HG02870 (cell line): ENCODE data around the gene TMEM165.

Experiments used
- ATAC-seq: cut with Tn5 transposase; IDR thresholded peaks from one replicate; pipeline ENCODE4 v1.9.1; 2021; ENCODE audit warnings: mild to moderate bottlenecking, moderate library complexity; ENCODE audit not compliant: unreplicated experiment

Gene TMEM165

DNA sequence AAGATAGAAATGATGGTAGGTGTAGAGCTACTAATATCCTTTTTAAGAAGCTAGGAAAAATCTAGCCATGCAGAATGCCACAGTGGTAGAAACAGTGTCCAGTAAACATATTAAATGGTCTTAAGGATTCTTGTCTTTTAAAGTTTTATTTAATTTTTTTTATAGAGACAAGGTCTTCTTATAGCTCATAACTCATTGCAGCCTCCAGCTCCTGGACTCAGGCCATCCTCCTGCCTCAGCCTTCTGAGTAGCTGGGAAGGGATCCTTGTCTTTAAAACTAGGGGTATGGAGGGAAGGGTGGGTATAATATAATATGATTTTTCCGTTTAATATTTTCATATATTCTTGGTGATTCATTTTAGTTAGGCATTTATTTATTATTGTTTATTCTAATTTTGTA lies 3.8 kb downstream of the TMEM165 start:
- no peak for ATAC-seq

GRCh38 chr4:55405073-55405472 lies 9.3 kb downstream of the TMEM165 start:
- no peak for ATAC-seq

- ATAC-seq = no peak
Measured at GRCh38 chr4:55406545-55406944, 10.8 kb downstream of the TMEM165 start.

DNA sequence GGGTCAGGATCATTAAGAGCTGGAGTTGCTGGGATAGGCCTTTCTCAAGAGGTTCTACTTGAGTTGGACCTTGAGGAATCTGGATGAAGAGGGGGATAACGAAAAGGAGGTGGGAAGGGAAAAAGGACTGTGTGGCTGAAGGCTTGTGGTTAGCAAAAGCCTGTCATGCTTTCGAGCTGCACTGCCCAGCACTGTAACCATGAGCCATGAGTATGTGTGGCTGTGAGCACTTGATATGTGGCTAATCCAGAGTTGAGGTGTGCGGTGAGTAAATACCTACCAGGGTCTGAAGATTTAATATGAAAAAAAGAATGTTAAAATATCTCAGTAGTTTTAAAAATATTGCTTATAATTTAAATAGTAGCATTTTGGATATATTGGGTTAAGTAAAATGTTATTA lies 11.4 kb downstream of the TMEM165 start:
- no peak for ATAC-seq

DNA sequence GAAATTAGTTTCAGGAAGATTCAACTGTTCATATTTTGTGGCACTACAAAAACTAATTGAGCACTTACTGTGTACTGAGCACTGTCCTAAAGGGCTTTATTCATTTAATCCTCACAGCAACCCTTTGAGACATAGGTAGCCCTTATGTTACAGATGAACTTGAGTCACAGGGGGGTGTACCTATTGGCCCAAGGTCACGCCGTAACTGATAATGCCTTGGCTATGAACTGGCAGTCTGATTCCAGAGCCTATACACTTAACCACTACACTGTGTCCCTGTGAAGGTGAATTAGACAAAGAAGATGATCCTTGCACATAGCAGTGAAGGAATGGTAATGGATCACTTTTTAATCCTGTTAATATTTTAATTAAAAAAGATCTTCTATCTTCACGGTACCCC lies 12.0 kb downstream of the TMEM165 start:
- ATAC-seq = no peak

DNA sequence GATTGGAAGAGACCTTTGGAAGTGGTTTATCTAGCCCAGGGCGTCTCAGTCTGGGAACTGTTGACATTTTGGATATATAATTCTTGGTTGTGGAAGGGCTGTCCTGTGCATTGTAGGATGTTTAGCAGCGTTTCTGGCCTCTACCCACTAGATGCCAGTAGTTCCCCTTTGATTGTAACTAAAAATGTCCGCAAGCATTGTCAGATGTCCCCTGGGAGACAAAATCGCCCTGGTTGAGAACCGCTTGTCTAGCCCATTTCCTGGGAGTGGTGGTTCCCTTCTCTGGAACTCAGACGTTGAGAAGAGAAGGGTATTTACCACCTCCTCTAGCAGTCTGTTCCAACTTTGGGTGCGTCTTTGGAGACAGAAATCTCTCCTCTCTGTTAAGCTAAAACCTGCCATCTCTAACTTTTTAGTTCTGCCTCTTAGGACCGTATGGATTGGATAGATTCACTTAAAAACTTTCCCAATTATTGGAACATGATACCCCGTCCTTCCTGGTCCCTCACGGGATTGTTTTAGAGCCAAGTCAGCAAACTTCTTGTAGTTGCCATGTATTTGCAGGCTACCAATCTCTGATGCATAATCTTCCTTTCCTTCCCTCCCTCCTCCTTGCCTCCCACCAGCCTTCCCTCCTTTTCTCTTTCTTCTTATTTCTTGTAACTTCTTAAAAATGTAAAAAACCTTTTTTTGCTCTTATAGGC lies 13.9 kb downstream of the TMEM165 start:
- peak; percentile 78 for ATAC-seq

DNA sequence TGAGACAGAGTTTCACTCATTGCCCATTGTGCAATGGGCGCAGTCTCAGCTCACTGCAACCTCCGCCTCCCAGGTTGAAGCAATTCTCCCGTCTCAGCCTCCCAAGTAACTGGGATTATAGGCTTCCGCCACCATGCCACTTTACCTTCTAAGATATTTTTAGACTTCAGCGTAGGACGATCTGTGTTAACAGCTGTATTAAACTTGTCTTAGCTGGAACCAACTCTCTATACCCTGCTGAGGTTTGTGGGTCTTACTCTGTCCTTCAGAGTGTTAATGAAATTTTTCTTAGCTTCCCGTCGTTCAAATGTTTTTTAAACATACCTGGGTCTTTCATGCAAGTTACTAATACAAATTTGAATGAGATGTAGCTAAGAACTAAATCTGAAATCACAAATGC lies 14.7 kb downstream of the TMEM165 start:
- ATAC-seq = no peak

GRCh38 chr4:55411621-55412020 lies 15.9 kb downstream of the TMEM165 start:
- ATAC-seq = no peak

DNA sequence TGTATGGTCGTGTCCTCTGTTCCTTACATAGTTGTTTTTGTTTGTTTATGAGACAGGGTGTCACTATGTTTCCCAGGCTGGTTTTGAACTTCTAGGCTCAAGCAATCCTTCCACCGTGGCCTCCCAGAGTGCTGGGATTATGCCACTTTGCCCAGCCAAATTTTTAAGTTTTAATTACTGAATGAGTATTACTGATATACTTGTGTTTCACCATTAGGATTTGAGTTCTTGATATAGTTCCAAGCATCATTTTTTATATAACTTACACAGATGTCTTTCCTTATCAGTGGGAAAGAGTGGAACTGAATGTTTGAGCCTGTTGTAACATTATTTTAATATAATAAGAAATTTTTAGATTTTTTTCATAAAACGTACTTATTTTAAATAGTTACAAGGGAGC lies 20.4 kb downstream of the TMEM165 start:
- no peak for ATAC-seq

GRCh38 chr4:55424791-55425190 lies 29.0 kb downstream of the TMEM165 start:
- no peak for ATAC-seq

DNA sequence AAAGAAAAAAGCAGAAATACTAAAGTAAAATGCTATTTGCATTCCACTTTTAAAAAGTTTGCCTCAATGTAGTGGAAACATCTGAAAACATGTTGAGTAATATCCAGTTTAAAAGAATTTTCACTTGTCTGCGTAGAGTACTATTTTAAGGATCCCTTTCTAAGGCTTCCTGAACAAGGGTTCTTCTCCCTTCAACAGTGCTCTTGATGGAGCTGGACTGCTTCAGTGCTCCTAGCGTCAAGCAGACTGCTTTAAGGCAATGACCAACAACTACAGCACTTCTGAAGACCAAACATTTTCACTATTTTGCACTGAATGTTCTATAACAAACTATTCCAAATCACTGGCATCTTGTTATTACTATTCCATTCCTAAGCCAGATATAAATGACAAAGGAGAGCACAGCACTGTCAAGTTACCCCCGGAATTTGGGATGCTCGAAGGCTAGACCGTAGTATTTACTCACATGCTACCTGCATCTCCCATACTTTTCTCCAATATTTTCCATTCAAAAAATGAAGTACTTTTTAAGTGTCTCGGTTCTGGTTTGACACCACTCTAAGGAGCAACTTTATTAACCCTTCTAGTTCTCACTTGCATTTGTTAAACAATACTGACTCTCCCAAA lies 36.1 kb downstream of the TMEM165 start:
- ATAC-seq = no peak

- ATAC-seq = peak; percentile 72
Measured at GRCh38 chr4:55435141-55435841, 39.5 kb downstream of the TMEM165 start.

DNA sequence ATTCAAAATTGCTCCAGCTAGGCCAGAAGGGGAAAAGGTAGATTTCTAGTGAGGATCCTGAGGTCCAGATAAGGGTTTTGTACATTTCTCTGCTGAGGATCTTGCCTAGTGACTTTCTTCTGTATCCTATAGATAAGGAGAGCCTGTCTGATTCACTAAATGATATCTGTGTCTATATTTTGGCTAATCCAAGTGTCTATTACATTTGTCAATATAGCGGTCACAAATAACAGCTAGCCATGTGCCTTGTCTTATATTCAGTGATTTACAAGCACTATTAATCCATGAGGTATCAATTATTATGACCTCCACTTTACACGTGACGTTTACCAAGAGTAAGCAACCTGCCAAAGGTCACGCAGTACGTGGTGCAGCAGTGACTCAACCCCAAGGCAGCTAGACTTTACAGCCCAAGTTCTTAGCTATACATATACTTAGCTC lies 41.6 kb downstream of the TMEM165 start:
- no peak for ATAC-seq

- no peak for ATAC-seq
Measured at GRCh38 chr4:55437823-55438222, 42.1 kb downstream of the TMEM165 start.

DNA sequence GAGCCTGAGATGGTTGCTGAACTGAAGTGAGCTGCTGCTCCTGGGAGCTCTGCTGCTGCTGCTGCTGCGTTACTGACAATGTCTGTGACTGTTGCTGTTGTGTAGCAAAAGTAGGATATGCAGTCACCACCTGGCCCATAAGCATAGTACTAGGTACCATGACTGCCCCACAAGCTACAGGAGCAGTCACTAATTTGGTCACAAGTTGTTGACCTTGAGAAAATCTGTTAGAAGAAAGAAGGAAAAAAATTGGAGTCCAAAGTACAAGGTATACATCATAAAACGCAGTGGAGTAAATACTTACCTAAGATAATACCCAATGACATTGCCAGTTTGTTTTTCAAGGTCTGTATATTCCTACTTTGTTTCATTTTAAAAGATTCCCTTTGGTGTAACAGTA lies 42.6 kb downstream of the TMEM165 start:
- ATAC-seq = no peak

- ATAC-seq = no peak
Measured at GRCh38 chr4:55439023-55439422, 43.3 kb downstream of the TMEM165 start.

DNA sequence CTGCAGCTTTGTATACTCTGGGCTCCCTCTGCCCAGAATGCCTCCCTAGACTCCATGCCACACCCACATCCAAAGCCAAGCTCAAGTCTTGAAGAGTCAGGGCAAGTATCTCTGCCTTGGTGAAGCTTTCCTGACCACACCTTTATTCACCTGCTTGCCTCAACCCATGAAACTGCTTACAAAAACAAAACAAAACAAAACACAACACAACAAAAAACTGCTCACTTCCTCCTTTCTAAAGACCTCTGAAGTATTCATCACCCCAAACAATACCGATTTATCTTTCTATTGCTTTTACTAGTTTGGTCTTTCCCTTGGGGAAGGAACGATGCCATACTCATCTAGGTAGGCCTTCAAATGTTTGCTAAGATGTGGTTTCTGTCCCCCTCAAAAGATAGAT lies 45.0 kb downstream of the TMEM165 start:
- peak; percentile 41 for ATAC-seq

GRCh38 chr4:55442541-55442940 lies 46.8 kb downstream of the TMEM165 start:
- ATAC-seq = no peak

DNA sequence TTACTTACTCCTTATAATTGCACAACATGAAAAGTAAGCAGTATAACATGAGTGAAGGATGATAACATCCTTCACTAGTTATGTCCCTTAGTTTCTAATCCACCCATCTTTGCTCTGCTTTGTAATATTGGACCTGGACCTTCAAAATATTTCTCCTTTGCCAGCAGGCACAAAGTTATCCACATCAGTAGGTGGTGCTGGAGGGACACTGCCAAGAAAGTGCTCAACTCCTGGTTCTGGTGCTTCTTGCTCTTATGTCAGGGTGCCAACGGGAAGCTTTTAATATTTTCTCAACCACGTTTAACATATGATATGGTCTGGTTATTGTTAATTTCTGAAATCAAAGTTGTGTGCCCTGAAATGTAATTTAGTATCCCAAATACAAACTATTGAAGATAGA lies 49.1 kb downstream of the TMEM165 start:
- no peak for ATAC-seq

DNA sequence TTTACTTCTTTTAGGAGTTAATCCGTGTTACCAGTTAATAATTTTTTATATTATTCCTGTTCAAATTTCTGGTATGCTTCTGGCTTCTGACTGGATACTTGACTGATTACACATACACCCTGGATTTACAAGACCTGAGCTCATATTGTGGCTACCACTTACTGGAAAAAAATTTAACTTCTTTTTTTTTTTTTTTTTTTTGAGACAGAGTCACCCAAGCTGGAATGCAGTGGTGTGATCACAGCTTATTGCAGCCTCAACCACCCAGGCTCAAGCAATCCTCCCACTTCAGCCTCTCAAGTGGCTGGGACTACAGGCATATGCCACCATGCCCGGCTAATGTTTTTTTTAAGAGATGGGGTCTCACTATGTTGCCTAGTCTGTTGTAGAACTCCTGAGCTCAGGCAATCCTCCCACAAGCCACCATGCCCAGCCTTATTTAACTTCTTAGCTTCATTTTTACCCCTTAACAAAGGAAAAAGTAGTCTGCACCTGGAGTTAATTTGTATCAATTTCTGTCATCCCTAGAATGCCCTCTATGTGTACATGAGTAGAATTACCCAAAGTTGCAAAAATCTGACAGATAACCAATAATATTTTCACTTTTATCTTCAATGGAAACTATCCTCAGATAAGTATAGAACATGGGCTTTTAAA lies 50.3 kb downstream of the TMEM165 start:
- no peak for ATAC-seq

GRCh38 chr4:55446578-55446922 lies 50.8 kb downstream of the TMEM165 start:
- no peak for ATAC-seq
